SU-DHL-6 (cell line): ENCODE results near the gene SCARB1.

Experiments
- CTCF ChIP-seq: fragments of 200-600 bp; sonication (generic); IDR thresholded peaks from one replicate; pipeline ENCODE4 v1.5.1; 2017; ENCODE audit warnings: antibody characterized with exemption, mild to moderate bottlenecking, low read length, moderate library complexity; ENCODE audit not compliant: insufficient read depth, poor library complexity, severe bottlenecking
- EZH2phosphoT487 ChIP-seq: fragments of 200-600 bp; sonication (generic), shearing (Covaris generic); conservative IDR thresholded peaks from 2 replicates; pipeline ENCODE4 v1.6.1; 2018; ENCODE audit warnings: mild to moderate bottlenecking, antibody characterized with exemption, low read length, moderate library complexity, mixed read lengths

- no peak for TF ChIP-seq EZH2phosphoT487
- no peak for TF ChIP-seq CTCF
Measured at GRCh38 chr12:124809391-124809790, 54.3 kb downstream of the SCARB1 start.
